B cell (primary cell): Measurements from ENCODE around the gene THSD4. TPM values are rescaled to one million over a fixed set of nuclear protein-coding genes. Genes with fewer than 3 reads are reported as not detected.

Source experiments
- ATAC-seq: fragments of 200-7000 bp; cut with Tn5 transposase; one replicate; pipeline ENCODE4 v1.10.0; 2021; ENCODE audit warnings: low read depth, mild to moderate bottlenecking, moderate number of reproducible peaks, moderate library complexity
- CTCF ChIA-PET: fragments of 350-600 bp; sonication (Branson Sonifier 250); formaldehyde crosslinking; loops from one replicate; lab custom pipeline; 2021; ENCODE audit warnings: antibody characterized with exemption, inconsistent platforms; lab: Charles Lee
- POLR2A ChIA-PET: fragments of 350-600 bp; sonication (Branson Sonifier 250); formaldehyde crosslinking; loops from one replicate; lab custom pipeline; 2021; ENCODE audit warnings: antibody characterized with exemption; lab: Charles Lee
- DNase-seq: peaks from one replicate; pipeline ENCODE4 v3.0.0; 2013
- H2AFZ ChIP-seq: 2 replicates; pipeline ENCODE4 v1.6.1; 2012; ENCODE audit warnings: mild to moderate bottlenecking, low read depth, low read length; ENCODE audit not compliant: insufficient read depth, poor library complexity, severe bottlenecking
- H3K27ac ChIP-seq, 2 donors: 1 replicate in 1 of 2; 2 replicates in 1 of 2; pipeline ENCODE4 v1.5.1; 2012 to 2013; ENCODE audit warnings: low read length in 2 of 2, mild to moderate bottlenecking in 2 of 2, moderate library complexity in 1 of 2
- H3K27me3 ChIP-seq, 4 experiments: fragments of 200-600 bp in 1 of 4; sonication (generic) in 1 of 4; replicated peaks in 1 of 4; 1 replicate in 2 of 4; 2 replicates in 2 of 4; pipeline versions ENCODE4 v1.6.1 to v1.7.0; 2013 to 2016; ENCODE audit warnings: low read length in 3 of 4, mild to moderate bottlenecking in 2 of 4, mixed read lengths in 1 of 4, moderate library complexity in 1 of 4; ENCODE audit not compliant: insufficient read depth in 4 of 4, control insufficient read depth in 3 of 4; ENCODE audit errors: control extremely low read depth in 1 of 4
- H3K36me3 ChIP-seq, 2 experiments: replicated peaks in 1 of 2; 1 replicate in 1 of 2; 2 replicates in 1 of 2; pipeline versions ENCODE4 v1.6.1 to v1.7.1; 2013; ENCODE audit warnings: low read length in 1 of 2; ENCODE audit not compliant: insufficient read depth in 2 of 2, control insufficient read depth in 1 of 2; ENCODE audit errors: control extremely low read depth in 1 of 2, extremely low read depth in 1 of 2
- H3K4me1 ChIP-seq, 2 donors: fragments of 200-600 bp in 1 of 2; sonication (generic) in 1 of 2; 1 replicate in 1 of 2; 2 replicates in 1 of 2; pipeline versions ENCODE4 v1.5.1 to v1.6.1; 2013 to 2017; ENCODE audit warnings: low read length in 2 of 2; ENCODE audit not compliant: control insufficient read depth in 2 of 2, insufficient read depth in 2 of 2
- H3K4me2 ChIP-seq: replicated peaks from 2 replicates; pipeline ENCODE3; 2012; ENCODE audit warnings: mild to moderate bottlenecking, low read depth, low read length; ENCODE audit not compliant: poor library complexity, severe bottlenecking
- H3K4me3 ChIP-seq, 5 experiments: fragments of 200-600 bp in 1 of 5; sonication (generic) in 1 of 5; 1 replicate in 3 of 5; 2 replicates in 2 of 5; pipeline versions ENCODE4 v1.5.1 to v1.7.0; 2011 to 2016; ENCODE audit warnings: low read length in 4 of 5, mild to moderate bottlenecking in 4 of 5, low read depth in 2 of 5, control low read depth in 1 of 5, moderate library complexity in 1 of 5; ENCODE audit not compliant: insufficient read depth in 1 of 5; ENCODE audit errors: control extremely low read depth in 1 of 5, extremely low read depth in 1 of 5
- H3K79me2 ChIP-seq: fragments of 200-600 bp; sonication (generic); one replicate; pipeline ENCODE4 v1.6.0; 2016; ENCODE audit warnings: low read length; ENCODE audit not compliant: control insufficient read depth, insufficient read depth
- H3K9ac ChIP-seq: fragments of 200-600 bp; sonication (generic); 2 replicates; pipeline ENCODE4 v1.6.1; 2017; ENCODE audit warnings: mild to moderate bottlenecking, low read length, moderate library complexity
- H3K9me3 ChIP-seq, 3 donors: one replicate each; pipeline versions ENCODE4 v1.6.1 to v1.7.1; 2013; ENCODE audit warnings: low read length in 2 of 3; ENCODE audit not compliant: control insufficient read depth in 2 of 3, insufficient read depth in 1 of 3; ENCODE audit errors: control extremely low read depth in 1 of 3
- H4K20me1 ChIP-seq: 2 replicates; pipeline ENCODE4 v1.6.0; 2012; ENCODE audit warnings: mild to moderate bottlenecking, low read length; ENCODE audit not compliant: insufficient read depth, control insufficient read depth, poor library complexity, severe bottlenecking
- H3K27ac Mint-ChIP-seq: one replicate; pipeline ENCODE4 v1.8.0; 2021; ENCODE audit warnings: mixed read lengths
- H3K27me3 Mint-ChIP-seq: one replicate; pipeline ENCODE4 v1.8.0; 2021; ENCODE audit warnings: mixed read lengths
- H3K4me1 Mint-ChIP-seq: one replicate; pipeline ENCODE4 v1.8.0; 2021; ENCODE audit warnings: mixed read lengths
- H3K4me3 Mint-ChIP-seq: one replicate; pipeline ENCODE4 v1.8.0; 2021; ENCODE audit warnings: mixed read lengths
- H3K9me3 Mint-ChIP-seq: one replicate; pipeline ENCODE4 v1.8.0; 2022; ENCODE audit warnings: mixed read lengths; ENCODE audit not compliant: insufficient read depth
- CTCF ChIP-seq: fragments of 200-600 bp; IDR thresholded peaks from one replicate; pipeline ENCODE4 v1.8.0; 2022; ENCODE audit warnings: antibody characterized with exemption, mild to moderate bottlenecking
- EZH2 ChIP-seq: IDR thresholded peaks from 2 replicates; pipeline ENCODE4 v1.6.1; 2012; ENCODE audit warnings: borderline replicate concordance, low read depth, mild to moderate bottlenecking, moderate library complexity, low read length; ENCODE audit not compliant: insufficient read depth, poor library complexity, severe bottlenecking
- WGBS: methylation state at CpG from one replicate; pipeline ENCODE4 v1.1.5; 2013; ENCODE audit warnings: missing lambda C conversion rate; ENCODE audit not compliant: insufficient coverage; 5-methylcytosine and 5-hydroxymethylcytosine counted together
- intact Hi-C: fragments of 100-400 bp; cut with micrococcal nuclease; formaldehyde crosslinking; loops from one replicate; pipeline ENCODE4 v1.10.0; 2022
- polyA plus RNA-seq: library from polyadenylated mRNA; depleted of rRNA; stranded (reverse); fragments of >200 nt; gene quantifications from 2 replicates; pipeline ENCODE4 v1.2.3, GENCODE V29; 2012
- total RNA-seq, 2 donors: library from RNA; stranded (reverse); fragments of 120-200 nt in 1 of 2; gene quantifications; 1 replicate in 1 of 2; 2 replicates in 1 of 2; pipeline versions ENCODE4 v1.2.3 to v1.2.4, GENCODE V29; 2013 to 2022

THSD4 gene
- total and polyA plus RNA-seq, 2 donors (not counting 1 experiment from before 2014, with no cell fraction given): not detected

- intact Hi-C loops: no loop called here
- no peak overlapping the region for H3K27ac Mint-ChIP-seq
- no peak for ATAC-seq
Measured at GRCh38 chr15:71225851-71226250, 110.6 kb downstream of the THSD4 start.

More at GRCh38 chr15:71225851-71226250, 110.6 kb downstream of the THSD4 start:
- Histone ChIP-seq H4K20me1 (no peaks in the 10 kb centered on the region), H3K36me3 (no peaks in the 10 kb centered on the region), H2AFZ (no peak overlapping the region), H3K27me3 (peaks cover 0 to 2% (median 0%) of the 10 kb centered on the region in 4 experiments), H3K9ac (no peak overlapping the region), H3K4me1 (no peaks in the 10 kb centered on the region), H3K4me3 (no peak overlapping the region), H3K9me3 (no peaks in the 10 kb centered on the region), H3K79me2 (no peaks in the 10 kb centered on the region), H3K27ac (no peak overlapping the region), H3K4me2 (no peak overlapping the region)
- Mint-ChIP-seq H3K4me1 (no peaks in the 10 kb centered on the region), H3K9me3 (no peaks in the 10 kb centered on the region), H3K4me3 (no peak overlapping the region), H3K27me3 (peaks cover 13% of the 10 kb centered on the region)
- CTCF ChIA-PET: no interaction called here
- TF ChIP-seq EZH2: no peak
- no peak for TF ChIP-seq CTCF
- POLR2A ChIA-PET: no interaction called here
- WGBS: no CpG with 5 or more reads among the region's 2 CpGs
- DNase-seq: no peak
